GM18858 (cell line): ENCODE results near the gene DBNL.

Experiments used
- ATAC-seq: cut with Tn5 transposase; IDR thresholded peaks from one replicate; pipeline ENCODE4 v1.9.1; 2021; ENCODE audit not compliant: unreplicated experiment

The DBNL gene

GRCh38 chr7:44076101-44076895 lies 31.8 kb downstream of the DBNL start:
- no peak for ATAC-seq

GRCh38 chr7:44077061-44077460 lies 32.6 kb downstream of the DBNL start:
- no peak for ATAC-seq

GRCh38 chr7:44077681-44078091 lies 33.2 kb downstream of the DBNL start:
- ATAC-seq, result no peak

- no peak for ATAC-seq
Observed at GRCh38 chr7:44078521-44078920, 34.0 kb downstream of the DBNL start.

- ATAC-seq, result no peak
Observed at GRCh38 chr7:44079331-44080021, 35.0 kb downstream of the DBNL start.

- no peak for ATAC-seq
Observed at GRCh38 chr7:44080118-44080517, 35.6 kb downstream of the DBNL start.

- no peak for ATAC-seq
Observed at GRCh38 chr7:44080686-44081265, 36.3 kb downstream of the DBNL start.

GRCh38 chr7:44081266-44081748 lies 36.8 kb downstream of the DBNL start:
- no peak for ATAC-seq

GRCh38 chr7:44082541-44083207 lies 38.2 kb downstream of the DBNL start:
- peak; percentile 81 for ATAC-seq

- no peak for ATAC-seq
Observed at GRCh38 chr7:44083796-44084195, 39.3 kb downstream of the DBNL start.

GRCh38 chr7:44084701-44085100 lies 40.2 kb downstream of the DBNL start:
- ATAC-seq, result no peak

GRCh38 chr7:44085546-44085945 lies 41.0 kb downstream of the DBNL start:
- ATAC-seq, result no peak

GRCh38 chr7:44086627-44087026 lies 42.1 kb downstream of the DBNL start:
- ATAC-seq, result no peak

GRCh38 chr7:44087911-44088838 lies 43.7 kb downstream of the DBNL start:
- no peak for ATAC-seq

GRCh38 chr7:44093102-44093641 lies 48.7 kb downstream of the DBNL start:
- ATAC-seq, result no peak

- no peak for ATAC-seq
Observed at GRCh38 chr7:44094365-44094764, 49.9 kb downstream of the DBNL start.

- ATAC-seq, result no peak
Observed at GRCh38 chr7:44094883-44095592, 50.5 kb downstream of the DBNL start.

- ATAC-seq, result no peak
Observed at GRCh38 chr7:44095781-44096180, 51.3 kb downstream of the DBNL start.

- no peak for ATAC-seq
Observed at GRCh38 chr7:44096326-44096881, 51.9 kb downstream of the DBNL start.
